WTC11 (cell line): ENCODE data around the gene P2RX6. TPM values are rescaled to one million over a fixed set of nuclear protein-coding genes. Genes with fewer than 3 reads are reported as not detected.

ENCODE experiments used
- ATAC-seq: fragments of 200-7000 bp; cut with Tn5 transposase; 2 replicates; pipeline ENCODE4 v1.10.0; 2021; ENCODE audit warnings: mild to moderate bottlenecking, moderate library complexity
- CTCF ChIA-PET: fragments of 300-600 bp; sonication (Branson Sonifier 250); formaldehyde crosslinking; loops from one replicate; lab custom pipeline; 2021; ENCODE audit warnings: antibody characterized with exemption; lab: Charles Lee
- POLR2A ChIA-PET: fragments of 350-600 bp; sonication (Branson Sonifier 250); formaldehyde crosslinking; loops from one replicate; lab custom pipeline; 2021; ENCODE audit warnings: antibody characterized with exemption; lab: Charles Lee
- DNase-seq: peaks from one replicate; pipeline ENCODE4 v3.0.0; 2021; ENCODE audit warnings: low spot score
- H3K27ac Mint-ChIP-seq: 2 replicates; pipeline ENCODE4 v1.8.0; 2021; ENCODE audit warnings: mixed read lengths
- H3K27me3 Mint-ChIP-seq: 2 replicates; pipeline ENCODE4 v1.8.0; 2021; ENCODE audit warnings: low read depth, mild to moderate bottlenecking, moderate library complexity, mixed read lengths
- H3K36me3 Mint-ChIP-seq: 2 replicates; pipeline ENCODE4 v1.8.0; 2021; ENCODE audit warnings: mixed read lengths
- H3K4me1 Mint-ChIP-seq: 2 replicates; pipeline ENCODE4 v1.8.0; 2022; ENCODE audit warnings: mixed read lengths
- H3K4me3 Mint-ChIP-seq: 2 replicates; pipeline ENCODE4 v1.8.0; 2021; ENCODE audit warnings: mild to moderate bottlenecking, moderate library complexity, mixed read lengths
- H3K9me3 Mint-ChIP-seq: 2 replicates; pipeline ENCODE4 v1.8.0; 2021; ENCODE audit warnings: mixed read lengths
- ATF2 ChIP-seq: sonication (generic); formaldehyde crosslinking; IDR thresholded peaks from 2 replicates; pipeline ENCODE4 v1.8.1; 2022; ENCODE audit warnings: low read depth, missing genetic modification reagents, borderline replicate concordance
- CDX4 ChIP-seq: fragments of 250-450 bp; sonication (Bioruptor Pico); IDR thresholded peaks from 2 replicates; pipeline ENCODE4 v1.9.0; 2021; ENCODE audit warnings: moderate library complexity, mild to moderate bottlenecking, inconsistent platforms, borderline replicate concordance
- IRF2 ChIP-seq: sonication (generic); formaldehyde crosslinking; IDR thresholded peaks from 2 replicates; pipeline ENCODE4 v1.8.0; 2022; ENCODE audit warnings: low read depth, missing genetic modification reagents, borderline replicate concordance
- NR1H2 ChIP-seq: sonication (generic); formaldehyde crosslinking; IDR thresholded peaks from 2 replicates; pipeline ENCODE4 v1.9.0; 2021; ENCODE audit warnings: mild to moderate bottlenecking, moderate library complexity, missing genetic modification reagents
- SP1 ChIP-seq: sonication (generic); formaldehyde crosslinking; conservative IDR thresholded peaks from 2 replicates; pipeline ENCODE4 v1.8.1; 2022; ENCODE audit warnings: missing genetic modification reagents
- USF2 ChIP-seq: sonication (generic); formaldehyde crosslinking; IDR thresholded peaks from 2 replicates; pipeline ENCODE4 v1.8.1; 2023; ENCODE audit warnings: mild to moderate bottlenecking, missing genetic modification reagents, moderate library complexity
- ZBTB21 ChIP-seq: sonication (generic); formaldehyde crosslinking; IDR thresholded peaks from 2 replicates; pipeline ENCODE4 v1.8.1; 2023; ENCODE audit warnings: mild to moderate bottlenecking, missing genetic modification reagents, borderline replicate concordance
- ZNF219 ChIP-seq: sonication (generic); formaldehyde crosslinking; IDR thresholded peaks from 2 replicates; pipeline ENCODE4 v1.8.0; 2023; ENCODE audit warnings: missing genetic modification reagents, mild to moderate bottlenecking, borderline replicate concordance
- ZNF425 ChIP-seq: fragments of 250-450 bp; sonication (Bioruptor Pico); conservative IDR thresholded peaks from 2 replicates; pipeline ENCODE4 v1.9.0; 2021; ENCODE audit warnings: mild to moderate bottlenecking
- ZNF532 ChIP-seq: fragments of 250-450 bp; sonication (Bioruptor Pico); IDR thresholded peaks from 2 replicates; pipeline ENCODE4 v1.9.0; 2021; ENCODE audit warnings: mild to moderate bottlenecking, borderline replicate concordance
- total RNA-seq: library from RNA; stranded (reverse); gene quantifications from 3 replicates; pipeline ENCODE4 v1.2.3, GENCODE V29; 2021

The P2RX6 gene
- total RNA-seq, 1 experiment from 2014 or later = 0.13 TPM

- TF ChIP-seq ATF2 (CRISPR knock-in tag) = no peak
- TF ChIP-seq ZNF425 (CRISPR knock-in tag) = no peak
- no peak for TF ChIP-seq USF2 (CRISPR knock-in tag)
- TF ChIP-seq ZNF219 (CRISPR knock-in tag) = no peak
- no peak for TF ChIP-seq IRF2 (CRISPR knock-in tag)
- TF ChIP-seq SP1 = no peak
- no peak for TF ChIP-seq CDX4 (CRISPR knock-in tag)
- TF ChIP-seq, all 79 proteins: peak for 0
These were observed 52.3 kb downstream of the P2RX6 start (continued) for GRCh38 chr22:21067075-21067900.

GRCh38 chr22:21067901-21068680, 53.1 kb downstream of the P2RX6 start:
- ChIA-PET CTCF (interaction anchor here (1.1 to 2.8 kb wide), 3 partner anchors 35 to 86 kb away, joined by 3 to 14 read pairs (median 11); partner anchors contain the start of gene LZTR1), POLR2A (no interaction called here)
- ATAC-seq = no peak
- Mint-ChIP-seq H3K27ac (no peak overlapping the region), H3K4me1 (no peaks in the 10 kb centered on the region), H3K27me3 (no peaks in the 10 kb centered on the region), H3K4me3 (no peak overlapping the region), H3K36me3 (no peaks in the 10 kb centered on the region), H3K9me3 (peaks cover 14% of the 10 kb centered on the region)
- DNase-seq = no peak
- TF ChIP-seq NR1H2 (CRISPR knock-in tag) (no peak), ZBTB21 (CRISPR knock-in tag) (no peak), ZNF532 (CRISPR knock-in tag) (no peak)
